ENCODE data around the gene TLL1.

GRCh38 chr4:166067915-166068314, 194.9 kb downstream of the TLL1 start:
- no peak for TF ChIP-seq CTCF (conservative IDR thresholded peaks at IDR 0.05; ENCODE audit: low read depth in 2 of 2)
- no peak for TF ChIP-seq NANOG (IDR thresholded peaks at IDR 0.05; ENCODE audit: borderline replicate concordance)
- no peak for TF ChIP-seq EZH2phosphoT487 (IDR thresholded peaks at IDR 0.05; ENCODE audit: unreplicated experiment)
- TF ChIP-seq ETS1 (IDR thresholded peaks at IDR 0.05): no peak
- TF ChIP-seq POLR2AphosphoS5 (IDR thresholded peaks at IDR 0.05; ENCODE audit: low read depth): no peak
- TF ChIP-seq REST (IDR thresholded peaks at IDR 0.05; ENCODE audit: unreplicated experiment): no peak
- TF ChIP-seq EZH2 (IDR thresholded peaks at IDR 0.05; ENCODE audit: low read depth, unreplicated experiment): no peak
- TF ChIP-seq CREB1 (CRISPR knock-in tag; IDR thresholded peaks at IDR 0.05; ENCODE audit: low read depth): no peak
- no peak for TF ChIP-seq ZNF331 (CRISPR knock-in tag; IDR thresholded peaks at IDR 0.05; ENCODE audit: low read depth)
- TF ChIP-seq JUNB (IDR thresholded peaks at IDR 0.05; ENCODE audit: unreplicated experiment): no peak

Data from GM23338 (cell line).